H1 (cell line): ENCODE measurements around the gene SPTSSA. TPM values are rescaled to one million over a fixed set of nuclear protein-coding genes. Genes with fewer than 3 reads are reported as not detected.

Experiments used
- ATF3 ChIP-seq: IDR thresholded peaks from 2 replicates; pipeline ENCODE4 v1.6.1; 2011; ENCODE audit warnings: low read depth, mild to moderate bottlenecking, low read length; ENCODE audit not compliant: insufficient read depth
- CHD2 ChIP-seq: IDR thresholded peaks from 2 replicates; pipeline ENCODE4 v1.6.1; 2012; ENCODE audit warnings: low read length, improper control_type of control experiment
- POU5F1 ChIP-seq: IDR thresholded peaks from 2 replicates; pipeline ENCODE4 v1.6.1; 2011; ENCODE audit warnings: low read depth, mild to moderate bottlenecking, low read length, moderate library complexity
- SP4 ChIP-seq: IDR thresholded peaks from 2 replicates; pipeline ENCODE4 v1.6.1; 2012; ENCODE audit warnings: low read length, inconsistent platforms
- TCF12 ChIP-seq: IDR thresholded peaks from 2 replicates; pipeline ENCODE4 v1.6.1; 2011; ENCODE audit warnings: low read depth, mild to moderate bottlenecking, low read length
- polyA plus RNA-seq, 7 experiments: library from polyadenylated mRNA; depleted of rRNA in 3 of 7; stranded (reverse) in 5 of 7; unstranded in 2 of 7; fragments of >200 nt in 5 of 7; fragments of 200-250 nt in 2 of 7; gene quantifications; 1 replicate in 5 of 7; 2 replicates in 1 of 7; 4 replicates in 1 of 7; pipeline versions ENCODE4 v1.2.1 to v1.2.3, GENCODE V29; 2011 to 2013; ENCODE audit warnings: missing spikeins in 2 of 7, mixed read lengths in 2 of 7
- total RNA-seq: library from RNA; stranded (reverse); fragmentation: NEBNext Ultra II Directional; extraction: Animal tissue kit (Norgen Biotek cat#: 25700); gene quantifications from 2 replicates; pipeline ENCODE4 v1.2.1, GENCODE V29; 2021

Gene SPTSSA
- total and polyA plus RNA-seq, 2 of the 8 experiments (the other 6 are each of a cell fraction or from before 2014, with no cell fraction given), result 24.9 to 28.5 TPM

- TF ChIP-seq ATF3 (no peak), POU5F1 (no peak), SP4 (no peak), TCF12 (no peak), CHD2 (no peak)
These were observed 64.0 kb downstream of the SPTSSA start (continued) for GRCh38 chr14:34398024-34398423.
